ENCODE data around the gene PCDH20.

DNA sequence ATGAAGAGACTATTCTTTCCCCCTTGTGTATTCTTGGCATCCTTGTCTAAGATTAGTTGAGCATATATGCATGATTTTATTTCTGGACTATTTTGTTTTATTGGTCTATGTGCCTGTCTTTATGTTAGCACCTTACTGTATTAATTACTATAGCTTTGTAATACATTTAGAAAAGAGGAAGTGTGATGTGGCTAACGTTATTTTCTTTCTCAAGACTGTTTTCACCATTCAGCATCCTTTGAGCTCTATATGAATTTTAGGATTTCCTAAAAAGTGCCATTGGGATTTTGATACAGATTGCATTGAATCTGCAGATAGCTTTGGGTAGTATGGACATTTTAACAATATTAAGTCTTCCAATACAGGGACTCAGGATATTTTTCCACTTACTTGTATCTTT, 37.5 kb upstream of the PCDH20 start:
- TF ChIP-seq POLR2AphosphoS5 (IDR thresholded peaks at IDR 0.05) (no peak), POLR2A (IDR thresholded peaks at IDR 0.05) (no peak), CTCF (IDR thresholded peaks at IDR 0.05 in 8 of 11, conservative IDR thresholded peaks at IDR 0.05 in 3 of 11) (no peak)
